Bronchial epithelial cell (primary cell): ENCODE results near the gene FBN3. TPM values are rescaled to one million over a fixed set of nuclear protein-coding genes. Genes with fewer than 3 reads are reported as not detected.

Experiments used
- DNase-seq: peaks from one replicate; pipeline ENCODE4 v3.0.0-alpha.2; 2010; ENCODE audit warnings: low read depth
- FAIRE-seq: peaks from 2 replicates; lab custom pipeline; 2011; peaks lifted over from hg19 to GRCh38; lab: Jason Lieb, UNC
- H3K27me3 ChIP-seq: 2 replicates; pipeline ENCODE4 v1.5.1; 2011; ENCODE audit warnings: low read length; ENCODE audit not compliant: control insufficient read depth, insufficient read depth
- H3K36me3 ChIP-seq: 2 replicates; pipeline ENCODE4 v1.5.1; 2011; ENCODE audit warnings: low read length; ENCODE audit not compliant: control insufficient read depth, insufficient read depth
- H3K4me3 ChIP-seq: 2 replicates; pipeline ENCODE4 v1.5.1; 2011; ENCODE audit warnings: mild to moderate bottlenecking, low read depth, low read length, control low read depth
- CTCF ChIP-seq: IDR thresholded peaks from 2 replicates; pipeline ENCODE4 v1.5.1; 2011; ENCODE audit warnings: mild to moderate bottlenecking, moderate library complexity, low read length, control low read depth, inconsistent platforms; ENCODE audit not compliant: insufficient read depth, severe bottlenecking
- total RNA-seq: library from RNA; depleted of rRNA; stranded (reverse); fragments of >200 nt; gene quantifications from 2 replicates; pipeline ENCODE4 v1.2.1, GENCODE V29; 2014

The FBN3 gene
- total RNA-seq, 1 donor from 2014 or later, result not detected

DNA sequence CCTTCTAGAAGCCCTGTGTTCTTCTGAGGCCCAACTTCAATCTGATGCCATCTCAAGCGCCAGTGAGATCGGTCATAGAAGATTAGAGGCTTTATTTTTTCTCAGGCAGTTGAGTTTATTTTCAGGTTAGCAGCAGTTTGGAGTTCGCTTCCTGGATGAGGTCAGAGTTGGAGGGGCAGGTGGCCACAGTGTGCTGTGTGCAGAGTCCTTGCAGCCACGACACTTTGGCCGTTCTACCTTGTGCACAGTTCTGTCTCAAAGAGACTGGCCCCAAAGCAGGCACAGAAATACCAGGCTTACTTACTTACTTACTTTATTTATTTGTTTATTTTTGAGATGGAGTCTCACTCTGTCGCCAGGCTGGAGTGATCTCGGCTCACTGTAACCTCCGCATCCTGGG, 128.0 kb downstream of the FBN3 start:
- Histone ChIP-seq H3K4me3 (no peak overlapping the region), H3K27me3 (no peaks in the 10 kb centered on the region), H3K36me3 (no peaks in the 10 kb centered on the region)
- TF ChIP-seq CTCF, result no peak
- DNase-seq (no peak), FAIRE-seq (no peak)

DNA sequence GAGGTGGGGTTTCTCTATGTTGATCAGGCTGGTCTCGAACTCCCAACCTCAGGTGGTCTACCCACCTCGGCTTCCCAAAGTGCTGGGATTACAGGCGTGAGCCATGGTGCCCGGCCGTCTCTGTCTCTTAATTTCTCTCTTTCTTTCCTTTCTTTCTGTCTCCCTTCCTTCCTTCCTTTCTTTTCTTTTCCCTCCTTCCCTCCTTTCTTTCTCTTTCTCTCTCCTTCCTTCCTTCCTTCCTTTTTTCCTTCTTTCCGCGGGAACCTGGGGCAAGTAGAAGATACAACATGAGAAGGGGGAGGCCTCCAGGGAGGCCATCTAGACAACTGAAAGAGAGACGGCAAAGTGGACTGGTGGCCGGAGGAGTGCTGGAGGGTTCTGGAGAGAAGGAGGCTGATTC, 128.7 kb downstream of the FBN3 start:
- Histone ChIP-seq H3K27me3 (no peaks in the 10 kb centered on the region), H3K36me3 (no peaks in the 10 kb centered on the region), H3K4me3 (no peak overlapping the region)
- FAIRE-seq (no peak), DNase-seq (no peak)
- TF ChIP-seq CTCF, result no peak

DNA sequence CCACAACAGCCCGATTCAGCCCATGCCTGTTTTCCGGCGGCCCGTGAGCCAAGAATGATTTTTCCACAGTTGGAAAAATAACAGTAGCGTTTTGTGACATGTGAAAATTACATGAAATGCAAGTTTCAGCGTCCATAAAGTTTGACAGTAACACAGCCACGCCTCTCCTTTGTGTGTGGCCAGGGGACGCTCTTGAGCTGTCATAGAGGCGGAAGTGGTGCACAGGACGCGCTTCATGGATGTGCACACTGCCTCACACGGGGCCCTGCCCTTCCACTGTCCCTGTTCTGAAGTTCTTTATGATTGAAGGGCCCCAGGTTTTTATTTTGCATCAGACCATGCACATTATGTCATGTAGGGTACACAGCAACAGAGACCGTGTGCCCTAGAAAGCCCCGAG, 131.6 kb downstream of the FBN3 start:
- FAIRE-seq (no peak), DNase-seq (no peak)
- H3K4me3 ChIP-seq, result no peak overlapping the region
- H3K36me3 ChIP-seq, result no peaks in the 10 kb centered on the region
- TF ChIP-seq CTCF, result no peak
- no peaks in the 10 kb centered on the region for H3K27me3 ChIP-seq

Other genes starting within 250 kb of the FBN3 start
- 10.0 and 11.9 TPM in 2 replicates for gene MAP2K7, start 245.7 kb downstream of the FBN3 start, total RNA-seq
- 1.8 and 1.9 TPM in 2 replicates for gene TGFBR3L, start 234.8 kb downstream of the FBN3 start, total RNA-seq
- 13.4 and 15.9 TPM in 2 replicates for gene SNAPC2, start 229.3 kb downstream of the FBN3 start, total RNA-seq
- 0.26 and 0.77 TPM in 2 replicates for gene CTXN1, start 223.5 kb downstream of the FBN3 start, total RNA-seq
- gene TIMM44, start 205.9 kb downstream of the FBN3 start, total RNA-seq, result 96.1 and 146 TPM in 2 replicates
- 26.5 and 37.4 TPM in 2 replicates for gene ELAVL1, start 144.0 kb downstream of the FBN3 start, total RNA-seq
- not detected in 2 replicates for gene CCL25, start 96.8 kb downstream of the FBN3 start, total RNA-seq
- gene CERS4, start 59.8 kb upstream of the FBN3 start, total RNA-seq, result 2.1 and 7.4 TPM in 2 replicates
- 4.0 and 14.0 TPM in 2 replicates for gene CD320, start 158.8 kb upstream of the FBN3 start, total RNA-seq
- 14.7 and 42.6 TPM in 2 replicates for gene NDUFA7, start 171.8 kb upstream of the FBN3 start, total RNA-seq
- 279 and 911 TPM in 2 replicates for gene RPS28, start 171.9 kb upstream of the FBN3 start, total RNA-seq
- gene KANK3, start 193.7 kb upstream of the FBN3 start, total RNA-seq, result 0.64 and 2.4 TPM in 2 replicates
- gene ANGPTL4, start 214.6 kb upstream of the FBN3 start, total RNA-seq, result 3.2 and 5.1 TPM in 2 replicates
- gene RAB11B, start 240.8 kb upstream of the FBN3 start, total RNA-seq, result 21.1 and 50.4 TPM in 2 replicates